Measurements from ENCODE around the gene IST1. TPM values are rescaled to one million over a fixed set of nuclear protein-coding genes. Genes with fewer than 3 reads are reported as not detected.

IST1 gene
- total and polyA plus RNA-seq, 2 donors (not counting 1 experiment from before 2014, with no cell fraction given): 139 to 221 TPM

- Histone ChIP-seq H3K9ac (ENCODE audit: insufficient read depth, low read length) (peak overlapping the region; percentile 99), H3K9me3 (ENCODE audit: control insufficient read depth, insufficient read depth, low read depth, low read length) (no peaks in the 10 kb centered on the region), H4K20me1 (ENCODE audit: control insufficient read depth, extremely low read depth, insufficient read depth, low read length) (no peaks in the 10 kb centered on the region), H2AFZ (ENCODE audit: low read length) (peak overlapping the region; percentile 42), H3K4me3 (replicated peaks in 1 of 4; ENCODE audit: control extremely low read depth in 1 of 4, insufficient read depth in 1 of 4, low read depth in 3 of 4, low read length in 4 of 4) (peak overlapping the region; percentile 68 to 100 (median 82)), H3K27ac (ENCODE audit: insufficient read depth, low read length) (peak overlapping the region; percentile 99), H3K79me2 (ENCODE audit: control insufficient read depth, insufficient read depth, low read length) (peaks cover 40% of the 10 kb centered on the region), H3K4me2 (ENCODE audit: extremely low read depth, insufficient read depth, low read length) (peak overlapping the region; percentile 91), H3K36me3 (ENCODE audit: control insufficient read depth, insufficient read depth, low read length) (no peaks in the 10 kb centered on the region), H3K4me1 (ENCODE audit: control insufficient read depth, extremely low read depth, insufficient read depth, low read length) (peaks cover 3% of the 10 kb centered on the region), H3K27me3 (ENCODE audit: control insufficient read depth, insufficient read depth, low read length) (no peaks in the 10 kb centered on the region)
- DNase-seq (ENCODE audit: low read depth in 2 of 2): peak; percentile 68 to 71
- TF ChIP-seq EZH2 (IDR thresholded peaks at IDR 0.05; ENCODE audit: low read length, missing control alignments): no peak
- TF ChIP-seq CTCF (conservative IDR thresholded peaks at IDR 0.05 in 1 of 2, IDR thresholded peaks at IDR 0.05 in 1 of 2; ENCODE audit: low read depth in 1 of 2, low read length in 2 of 2): no peak
These were observed 956 bp upstream of the IST1 start for GRCh38 chr16:71894229-71894920.

GRCh38 chr16:71895679-71896365 lies 491 bp downstream of the IST1 start:
- DNase-seq (ENCODE audit: low read depth in 2 of 2): peak; percentile 51 to 55
- peak overlapping the region; percentile 52 for H2AFZ ChIP-seq (ENCODE audit: low read length)

More at GRCh38 chr16:71895679-71896365, 491 bp downstream of the IST1 start:
- H3K9ac ChIP-seq (ENCODE audit: insufficient read depth, low read length): peak overlapping the region; percentile 99
- H4K20me1 ChIP-seq (ENCODE audit: control insufficient read depth, extremely low read depth, insufficient read depth, low read length): no peaks in the 10 kb centered on the region
- H3K27me3 ChIP-seq (ENCODE audit: control insufficient read depth, insufficient read depth, low read length): no peaks in the 10 kb centered on the region
- peaks cover 55% of the 10 kb centered on the region for H3K79me2 ChIP-seq (ENCODE audit: control insufficient read depth, insufficient read depth, low read length)
- peak overlapping the region; percentile 83 for H3K4me2 ChIP-seq (ENCODE audit: extremely low read depth, insufficient read depth, low read length)
- H3K9me3 ChIP-seq (ENCODE audit: control insufficient read depth, insufficient read depth, low read depth, low read length): no peaks in the 10 kb centered on the region
- TF ChIP-seq CTCF (conservative IDR thresholded peaks at IDR 0.05 in 1 of 2, IDR thresholded peaks at IDR 0.05 in 1 of 2; ENCODE audit: low read depth in 1 of 2, low read length in 2 of 2): no peak
- TF ChIP-seq EZH2 (IDR thresholded peaks at IDR 0.05; ENCODE audit: low read length, missing control alignments): no peak
- H3K4me3 ChIP-seq (replicated peaks in 1 of 4; ENCODE audit: control extremely low read depth in 1 of 4, insufficient read depth in 1 of 4, low read depth in 3 of 4, low read length in 4 of 4): peak overlapping the region; percentile 88 to 100 (median 96)
- H3K36me3 ChIP-seq (ENCODE audit: control insufficient read depth, insufficient read depth, low read length): no peaks in the 10 kb centered on the region
- peak overlapping the region; percentile 99 for H3K27ac ChIP-seq (ENCODE audit: insufficient read depth, low read length)
- peaks cover 3% of the 10 kb centered on the region for H3K4me1 ChIP-seq (ENCODE audit: control insufficient read depth, extremely low read depth, insufficient read depth, low read length)

Data from fibroblast of lung (primary cell).